Pancreas (tissue), 10 donors: ENCODE data around the gene RERG. TPM values are rescaled to one million over a fixed set of nuclear protein-coding genes. Genes with fewer than 3 reads are reported as not detected.

ENCODE experiments used
- ATAC-seq, 4 donors: fragments of 200-7000 bp; cut with Tn5 transposase; one replicate each; pipeline versions ENCODE4 v1.8.0 to v1.9.1; 2020; ENCODE audit warnings: mild to moderate bottlenecking in 4 of 4, moderate library complexity in 4 of 4
- DNase-seq, 6 donors: peaks; one replicate each; pipeline ENCODE4 v3.0.0-alpha.2; 2020
- FAIRE-seq: peaks from 2 replicates; lab custom pipeline; 2012; peaks lifted over from hg19 to GRCh38; lab: Jason Lieb, UNC
- H3K27ac ChIP-seq, 4 donors: fragments of 200-600 bp; sonication (generic); 1 replicate in 3 of 4; 2 replicates in 1 of 4; pipeline versions ENCODE4 v1.5.0 to v1.8.0; 2020
- H3K27me3 ChIP-seq, 4 donors: fragments of 200-600 bp; one replicate each; pipeline ENCODE4 v1.8.0; 2021
- H3K36me3 ChIP-seq, 3 donors: fragments of 200-600 bp; sonication (generic) in 1 of 3; one replicate each; pipeline versions ENCODE4 v1.5.0 to v1.8.0; 2020 to 2021
- H3K4me1 ChIP-seq, 3 donors: fragments of 200-600 bp; one replicate each; pipeline ENCODE4 v1.8.0; 2021
- H3K4me3 ChIP-seq, 4 donors: fragments of 200-600 bp; sonication (generic) in 2 of 4; one replicate each; pipeline versions ENCODE4 v1.5.0 to v1.8.0; 2020 to 2021
- H3K9me3 ChIP-seq, 4 donors: fragments of 200-600 bp; one replicate each; pipeline ENCODE4 v1.8.0; 2021
- WGBS, 2 donors: extraction: QIAGEN DNeasy Blood & Tissue Kit; methylation state at CpG; one replicate each; pipeline ENCODE4 v1.1.7; 2013; 5-methylcytosine and 5-hydroxymethylcytosine counted together
- intact Hi-C, 3 donors: fragments of 100-400 bp; cut with DNase I; formaldehyde crosslinking; loops; one replicate each; pipeline versions ENCODE4 v1.11.1 to v1.14.2; 2022
- polyA plus RNA-seq, 2 donors: library from polyadenylated mRNA; stranded (reverse); fragments of 200-250 nt; gene quantifications; one replicate each; pipeline ENCODE4 v1.2.3, GENCODE V29; 2013
- total RNA-seq, 6 donors: library from RNA; stranded (reverse); fragmentation: NEBNext Ultra II Directional in 4 of 6; extraction: Animal tissue kit (Norgen Biotek cat#: 25700) in 4 of 6; gene quantifications; one replicate each; pipeline versions ENCODE4 v1.2.1 to v1.2.4, GENCODE V29; 2021 to 2023
- TF ChIP-seq, protein P1 (sequence below), 4 donors: fragments of 200-600 bp; sonication (generic) in 3 of 4; IDR thresholded peaks; one replicate each; pipeline versions ENCODE4 v1.5.0 to v1.8.0; 2021; ENCODE audit warnings: antibody characterized with exemption in 4 of 4
- donor health status: healthy with polysubstance abuse.
- donor health status: DM: no; HTN: no; CAD: no; lungs with moderate emphysema.
- donor health status: DM: no; HTN: no; CAD: no.
- donor health status: control.
- donor health status: control.
- donor health status: Bipolar disorder and iron deficiency.
- donor health status: DM: yes; HTN: yes; CAD: no.
- donor health status: DM: no; HTN: no; CAD: no.
- donor health status: DM: no; HTN: no; CAD: no.
- donor health status: DM: yes; HTN: yes; CAD: no.

The RERG gene
- total and polyA plus RNA-seq, 8 donors: 2.0 to 10.4 (median 5.5) TPM

DNA sequence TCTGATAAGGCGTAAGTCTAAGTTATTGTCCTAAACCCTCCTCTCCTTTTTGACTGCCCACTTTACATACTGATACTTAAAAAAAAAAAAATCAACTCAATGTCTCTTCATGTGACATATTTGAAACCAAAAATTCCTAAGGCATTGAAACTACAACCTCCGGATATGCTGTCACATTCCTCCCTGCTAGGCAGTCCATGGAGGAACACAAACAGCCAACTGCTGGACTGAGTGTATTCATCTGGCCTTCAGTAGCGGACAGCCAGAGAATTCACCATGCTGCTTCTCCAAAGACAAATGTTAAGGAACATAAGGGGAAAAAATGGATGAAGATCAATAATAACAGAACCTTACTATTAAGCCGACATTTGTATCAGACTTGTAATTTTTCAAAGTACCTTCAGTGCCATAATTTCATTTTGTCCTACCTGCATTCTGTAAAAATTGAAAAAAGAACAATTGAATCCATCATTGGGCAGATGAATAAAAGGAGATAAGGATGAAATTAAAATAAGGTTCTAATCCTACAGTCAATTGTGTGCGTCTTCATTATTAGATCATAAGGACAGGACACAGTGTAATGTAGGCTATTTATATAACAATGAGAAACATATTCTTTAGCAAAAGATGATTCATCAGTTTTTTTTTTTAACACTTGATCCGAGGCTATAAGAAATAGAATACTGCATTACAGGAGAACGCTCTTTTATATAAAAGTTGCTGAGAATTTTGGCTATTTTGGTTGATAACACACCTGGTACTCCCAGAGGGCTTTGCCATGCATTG lies 12.2 kb downstream of the RERG start:
- TF ChIP-seq, protein P1, sequence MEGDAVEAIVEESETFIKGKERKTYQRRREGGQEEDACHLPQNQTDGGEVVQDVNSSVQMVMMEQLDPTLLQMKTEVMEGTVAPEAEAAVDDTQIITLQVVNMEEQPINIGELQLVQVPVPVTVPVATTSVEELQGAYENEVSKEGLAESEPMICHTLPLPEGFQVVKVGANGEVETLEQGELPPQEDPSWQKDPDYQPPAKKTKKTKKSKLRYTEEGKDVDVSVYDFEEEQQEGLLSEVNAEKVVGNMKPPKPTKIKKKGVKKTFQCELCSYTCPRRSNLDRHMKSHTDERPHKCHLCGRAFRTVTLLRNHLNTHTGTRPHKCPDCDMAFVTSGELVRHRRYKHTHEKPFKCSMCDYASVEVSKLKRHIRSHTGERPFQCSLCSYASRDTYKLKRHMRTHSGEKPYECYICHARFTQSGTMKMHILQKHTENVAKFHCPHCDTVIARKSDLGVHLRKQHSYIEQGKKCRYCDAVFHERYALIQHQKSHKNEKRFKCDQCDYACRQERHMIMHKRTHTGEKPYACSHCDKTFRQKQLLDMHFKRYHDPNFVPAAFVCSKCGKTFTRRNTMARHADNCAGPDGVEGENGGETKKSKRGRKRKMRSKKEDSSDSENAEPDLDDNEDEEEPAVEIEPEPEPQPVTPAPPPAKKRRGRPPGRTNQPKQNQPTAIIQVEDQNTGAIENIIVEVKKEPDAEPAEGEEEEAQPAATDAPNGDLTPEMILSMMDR (IDR thresholded peaks at IDR 0.05): no peak
- H3K4me3 ChIP-seq: no peak overlapping the region
- 73 to 84% methylated on average over 7 of the region's 7 CpGs for WGBS, 2 donors
- no peaks in the 10 kb centered on the region for H3K9me3 ChIP-seq
- ATAC-seq (peak in 1 of 4 donors; percentile 24), DNase-seq (no peak), FAIRE-seq (peak; percentile 9)
- no peaks in the 10 kb centered on the region for H3K27me3 ChIP-seq
- no peaks in the 10 kb centered on the region for H3K36me3 ChIP-seq
- intact Hi-C loops: no loop called here
- peak overlapping the region in 1 of 4 donors; percentile 42 for H3K27ac ChIP-seq
- no peaks in the 10 kb centered on the region for H3K4me1 ChIP-seq

DNA sequence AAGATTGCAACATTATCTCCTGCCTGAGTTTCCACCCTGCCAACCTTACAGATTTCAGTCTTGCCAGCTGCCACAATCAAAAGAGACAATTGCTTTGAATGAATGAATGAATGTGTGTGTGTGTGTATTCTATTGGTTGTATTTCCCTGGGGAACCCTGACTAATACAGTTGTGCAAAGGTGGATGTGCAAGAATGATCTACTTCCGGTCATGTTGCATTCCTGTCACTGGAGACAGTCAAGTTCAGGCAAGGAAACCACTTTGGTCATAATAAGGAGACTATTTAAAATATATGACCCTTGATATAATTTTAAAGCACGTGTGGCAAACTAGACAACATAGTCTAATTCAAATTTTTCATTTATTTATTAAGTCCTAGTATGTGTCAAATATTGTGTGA lies 13.1 kb downstream of the RERG start:
- no peak for ATAC-seq
- no peak overlapping the region for H3K27ac ChIP-seq
- TF ChIP-seq, protein P1 (IDR thresholded peaks at IDR 0.05): no peak

DNA sequence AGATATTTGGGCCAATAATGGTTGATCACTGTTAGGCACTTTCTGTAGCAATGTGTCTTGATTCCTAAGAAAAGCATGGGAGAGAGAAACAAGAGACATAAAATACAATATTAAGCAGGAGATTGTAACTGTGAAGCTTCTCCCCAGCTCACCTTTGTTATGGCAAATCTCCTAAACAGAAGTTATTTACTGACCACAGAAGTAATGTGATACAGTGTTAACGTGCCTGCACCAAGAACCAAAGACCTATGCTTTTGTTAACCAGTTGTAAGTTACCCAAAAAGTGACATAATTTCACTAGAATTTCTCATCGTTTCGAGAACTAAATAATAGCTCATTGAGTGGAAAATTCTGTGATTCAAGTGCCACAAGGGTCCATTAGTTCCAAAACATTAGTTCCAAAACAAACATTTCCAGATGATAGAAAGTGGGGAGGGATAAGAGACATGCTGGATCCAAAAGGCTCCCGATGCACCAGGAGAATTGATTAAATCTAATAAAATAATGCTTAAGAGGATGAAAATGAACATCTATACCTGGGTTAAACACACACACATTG lies 14.3 kb downstream of the RERG start:
- H3K4me1 ChIP-seq: no peaks in the 10 kb centered on the region
- no peak for ATAC-seq

More for the DNA sequence above, 13.1 kb downstream of the RERG start:
- intact Hi-C loops: no loop called here
- Histone ChIP-seq H3K27me3 (no peaks in the 10 kb centered on the region), H3K36me3 (no peaks in the 10 kb centered on the region), H3K4me1 (no peaks in the 10 kb centered on the region), H3K9me3 (no peaks in the 10 kb centered on the region), H3K4me3 (no peak overlapping the region)
- FAIRE-seq (no peak), DNase-seq (no peak)
- WGBS, 2 donors: 75 to 76% methylated on average over 2 of the region's 2 CpGs

DNA sequence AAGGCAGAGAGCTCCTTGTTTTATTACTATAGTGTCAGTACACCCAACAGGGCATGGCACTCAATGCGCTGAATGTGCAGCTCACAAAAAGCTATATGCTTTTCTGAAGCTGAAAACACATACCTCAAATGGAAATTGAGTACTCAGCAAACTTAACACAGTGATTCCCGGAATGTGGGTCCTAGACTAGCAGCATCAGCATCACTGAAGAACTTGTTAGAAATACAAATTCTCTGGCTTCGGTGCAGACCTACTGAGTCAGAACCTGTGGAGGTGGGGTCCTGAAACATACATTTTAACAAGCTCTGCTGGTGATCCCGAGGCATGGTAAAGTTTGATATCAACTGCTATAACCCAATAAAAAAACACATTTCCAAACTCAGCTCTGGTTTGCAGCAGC lies 14.9 kb downstream of the RERG start:
- intact Hi-C loops: no loop called here
- ATAC-seq (no peak), DNase-seq (no peak), FAIRE-seq (no peak)
- Histone ChIP-seq H3K9me3 (no peaks in the 10 kb centered on the region), H3K27me3 (no peaks in the 10 kb centered on the region), H3K27ac (no peak overlapping the region), H3K4me1 (no peaks in the 10 kb centered on the region), H3K4me3 (no peak overlapping the region), H3K36me3 (no peaks in the 10 kb centered on the region)
- 61 to 74% methylated on average over 4 of the region's 4 CpGs for WGBS, 2 donors
- TF ChIP-seq, protein P1 (IDR thresholded peaks at IDR 0.05): no peak

More for the DNA sequence above, 14.3 kb downstream of the RERG start:
- no peak for FAIRE-seq
- Histone ChIP-seq H3K27me3 (no peaks in the 10 kb centered on the region), H3K4me3 (no peak overlapping the region), H3K9me3 (no peaks in the 10 kb centered on the region), H3K36me3 (no peaks in the 10 kb centered on the region), H3K27ac (no peak overlapping the region)
- WGBS, 2 donors: 62 to 68% methylated on average over 4 of the region's 4 CpGs
- TF ChIP-seq, protein P1 (IDR thresholded peaks at IDR 0.05): no peak
- no peak for DNase-seq
- intact Hi-C loops: no loop called here
